CD8-positive, alpha-beta memory T cell (primary cell): Measurements from ENCODE around the gene KLF12. TPM values are rescaled to one million over a fixed set of nuclear protein-coding genes. Genes with fewer than 3 reads are reported as not detected.

Source experiments
- CTCF ChIA-PET: fragments of 350-600 bp; sonication (Branson Sonifier 250); formaldehyde crosslinking; loops from one replicate; lab custom pipeline; 2021; ENCODE audit warnings: antibody characterized with exemption; lab: Charles Lee
- POLR2A ChIA-PET: fragments of 350-600 bp; sonication (Branson Sonifier 250); formaldehyde crosslinking; loops from one replicate; lab custom pipeline; 2021; ENCODE audit warnings: antibody characterized with exemption; lab: Charles Lee
- DNase-seq, 5 donors: peaks; one replicate each; pipeline versions ENCODE4 v3.0.0 to v3.0.0-alpha.2; 2020 to 2022; ENCODE audit warnings: mixed read lengths in 1 of 5
- H3K27ac ChIP-seq: one replicate; pipeline ENCODE4 v1.7.0; 2013; ENCODE audit warnings: low read depth, mild to moderate bottlenecking, low read length, moderate library complexity
- H3K27me3 ChIP-seq: 2 replicates; pipeline ENCODE4 v1.7.0; 2013; ENCODE audit warnings: low read length, mild to moderate bottlenecking; ENCODE audit not compliant: insufficient read depth, poor library complexity, severe bottlenecking
- H3K36me3 ChIP-seq: 2 replicates; pipeline ENCODE4 v1.7.0; 2013; ENCODE audit warnings: mild to moderate bottlenecking, low read length, moderate library complexity; ENCODE audit not compliant: insufficient read depth
- H3K4me1 ChIP-seq: 2 replicates; pipeline ENCODE4 v1.7.0; 2013; ENCODE audit warnings: mild to moderate bottlenecking, low read length, moderate library complexity; ENCODE audit not compliant: insufficient read depth
- H3K4me3 ChIP-seq: 2 replicates; pipeline ENCODE4 v1.7.0; 2013; ENCODE audit warnings: mild to moderate bottlenecking, low read length
- H3K9me3 ChIP-seq: 2 replicates; pipeline ENCODE4 v1.7.0; 2013; ENCODE audit warnings: mild to moderate bottlenecking, low read length
- H3K27ac Mint-ChIP-seq, 8 donors: one replicate each; pipeline ENCODE4 v1.8.0; 2020 to 2021; ENCODE audit warnings: mixed read lengths in 8 of 8, mild to moderate bottlenecking in 6 of 8, inconsistent platforms in 3 of 8, moderate library complexity in 3 of 8
- H3K27me3 Mint-ChIP-seq, 2 donors: one replicate each; pipeline ENCODE4 v1.8.0; 2020 to 2021; ENCODE audit warnings: mixed read lengths in 2 of 2, mild to moderate bottlenecking in 1 of 2, moderate library complexity in 1 of 2
- H3K36me3 Mint-ChIP-seq, 3 donors: one replicate each; pipeline ENCODE4 v1.8.0; 2020 to 2021; ENCODE audit warnings: mixed read lengths in 3 of 3, inconsistent platforms in 1 of 3, mild to moderate bottlenecking in 1 of 3
- H3K4me1 Mint-ChIP-seq, 3 donors: one replicate each; pipeline ENCODE4 v1.8.0; 2020 to 2021; ENCODE audit warnings: mixed read lengths in 3 of 3, inconsistent platforms in 1 of 3, mild to moderate bottlenecking in 1 of 3
- H3K4me3 Mint-ChIP-seq, 7 donors: one replicate each; pipeline ENCODE4 v1.8.0; 2020 to 2021; ENCODE audit warnings: mixed read lengths in 7 of 7, mild to moderate bottlenecking in 6 of 7, moderate library complexity in 4 of 7, inconsistent platforms in 2 of 7
- H3K9me3 Mint-ChIP-seq, 5 donors: one replicate each; pipeline ENCODE4 v1.8.0; 2020 to 2022; ENCODE audit warnings: mixed read lengths in 5 of 5, mild to moderate bottlenecking in 3 of 5, moderate library complexity in 2 of 5, inconsistent platforms in 1 of 5
- polyA plus RNA-seq: library from polyadenylated mRNA; unstranded; fragments of 300-500 nt; fragmentation: Illumina TruSeq; gene quantifications from one replicate; pipeline ENCODE4 v1.2.3, GENCODE V29; 2021
- total RNA-seq, 2 experiments: library from RNA; stranded (reverse); gene quantifications; one replicate each; pipeline ENCODE4 v1.2.3, GENCODE V29; 2021

KLF12 gene
- total and polyA plus RNA-seq, 3 experiments from 2014 or later, result 28.6 to 33.6 (median 29.1) TPM

DNA sequence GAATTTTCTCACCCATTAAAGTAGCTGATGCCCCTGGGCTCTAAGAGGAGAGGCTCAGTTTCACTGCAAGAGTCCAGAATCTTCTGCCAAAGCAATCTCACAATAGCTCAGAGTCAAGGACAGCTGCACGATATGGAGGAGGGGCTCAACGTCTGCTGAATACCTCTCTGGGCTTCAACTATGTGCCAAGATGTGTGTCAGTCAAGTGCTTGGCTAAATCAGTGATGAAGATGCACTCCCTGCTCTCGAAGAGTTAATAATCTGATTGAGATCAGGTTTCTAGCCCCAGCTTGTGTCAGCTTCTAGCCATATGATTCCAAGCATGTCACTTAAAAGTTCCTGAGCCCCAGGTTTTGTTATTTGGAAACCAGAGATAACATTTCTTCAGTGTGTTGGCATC is 46.8 kb downstream of the KLF12 start:
- peaks cover 3 to 16% (median 4%) of the 10 kb centered on the region in 3 donors for H3K36me3 Mint-ChIP-seq
- H3K4me1 Mint-ChIP-seq, result peaks cover 83 to 94% (median 92%) of the 10 kb centered on the region in 3 donors
- no peaks in the 10 kb centered on the region for H3K36me3 ChIP-seq
- peak overlapping the region in 4 of 7 donors; percentile 9 to 78 (median 35) for H3K4me3 Mint-ChIP-seq
- peaks cover 54% of the 10 kb centered on the region for H3K4me1 ChIP-seq
- H3K9me3 ChIP-seq, result no peaks in the 10 kb centered on the region
- no peaks in the 10 kb centered on the region for H3K27me3 Mint-ChIP-seq
- peak overlapping the region in 3 of 8 donors; percentile 12 to 21 (median 13) for H3K27ac Mint-ChIP-seq
- H3K9me3 Mint-ChIP-seq, result no peaks in the 10 kb centered on the region
- DNase-seq, result no peak
- ChIA-PET POLR2A (interaction anchor here (0.5 to 0.7 kb wide), 2 partner anchors 42 to 88 kb away, joined by 3 read pairs; no protein-coding TSS in a partner anchor), CTCF (interaction anchor here (1.1 to 1.6 kb wide), 2 partner anchors 45 to 238 kb away, joined by 3 to 4 read pairs; no protein-coding TSS in a partner anchor)
- no peak overlapping the region for H3K27ac ChIP-seq
- H3K27me3 ChIP-seq, result no peaks in the 10 kb centered on the region
- H3K4me3 ChIP-seq, result no peak overlapping the region
